ENCODE data around the gene CLP1.
A peak's percentile ranks its signal among the peaks of the same experiment; 100 is the strongest.

CLP1 gene

GRCh38 chr11:57640068-57640800, 17.3 kb upstream of the CLP1 start:
- H3K27ac ChIP-seq: no peak overlapping the region
- TF ChIP-seq, protein P1, sequence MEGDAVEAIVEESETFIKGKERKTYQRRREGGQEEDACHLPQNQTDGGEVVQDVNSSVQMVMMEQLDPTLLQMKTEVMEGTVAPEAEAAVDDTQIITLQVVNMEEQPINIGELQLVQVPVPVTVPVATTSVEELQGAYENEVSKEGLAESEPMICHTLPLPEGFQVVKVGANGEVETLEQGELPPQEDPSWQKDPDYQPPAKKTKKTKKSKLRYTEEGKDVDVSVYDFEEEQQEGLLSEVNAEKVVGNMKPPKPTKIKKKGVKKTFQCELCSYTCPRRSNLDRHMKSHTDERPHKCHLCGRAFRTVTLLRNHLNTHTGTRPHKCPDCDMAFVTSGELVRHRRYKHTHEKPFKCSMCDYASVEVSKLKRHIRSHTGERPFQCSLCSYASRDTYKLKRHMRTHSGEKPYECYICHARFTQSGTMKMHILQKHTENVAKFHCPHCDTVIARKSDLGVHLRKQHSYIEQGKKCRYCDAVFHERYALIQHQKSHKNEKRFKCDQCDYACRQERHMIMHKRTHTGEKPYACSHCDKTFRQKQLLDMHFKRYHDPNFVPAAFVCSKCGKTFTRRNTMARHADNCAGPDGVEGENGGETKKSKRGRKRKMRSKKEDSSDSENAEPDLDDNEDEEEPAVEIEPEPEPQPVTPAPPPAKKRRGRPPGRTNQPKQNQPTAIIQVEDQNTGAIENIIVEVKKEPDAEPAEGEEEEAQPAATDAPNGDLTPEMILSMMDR (IDR thresholded peaks at IDR 0.05): no peak
- no peak for TF ChIP-seq ZFX (IDR thresholded peaks at IDR 0.05; ENCODE audit: borderline replicate concordance)

- TF ChIP-seq ZFX (IDR thresholded peaks at IDR 0.05; ENCODE audit: borderline replicate concordance): no peak
- TF ChIP-seq, protein P1 (IDR thresholded peaks at IDR 0.05): peak; percentile 73
- no peak overlapping the region for H3K27ac ChIP-seq
Observed at GRCh38 chr11:57641011-57641807, 16.4 kb upstream of the CLP1 start.

DNA sequence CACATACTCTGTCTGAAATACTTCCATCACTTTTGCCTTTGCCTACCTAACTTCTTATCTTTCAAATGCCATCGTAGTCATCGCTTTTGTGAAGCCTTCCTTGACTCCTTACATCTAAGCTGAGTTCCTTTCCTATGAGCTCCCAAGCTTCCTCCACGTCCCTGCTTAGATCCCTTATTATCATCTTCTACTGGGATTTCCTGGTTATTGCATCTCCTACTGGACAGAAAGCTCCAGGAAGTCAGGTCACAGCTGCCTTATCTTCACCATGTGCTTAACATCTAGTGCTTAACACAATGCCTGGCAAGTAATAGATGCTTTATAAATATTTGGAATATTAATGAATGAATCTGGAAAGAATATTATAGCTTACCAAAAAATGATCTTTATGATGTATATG, 13.8 kb upstream of the CLP1 start:
- H3K27ac ChIP-seq: no peak overlapping the region
- TF ChIP-seq, protein P1 (IDR thresholded peaks at IDR 0.05): no peak
- no peak for TF ChIP-seq ZFX (IDR thresholded peaks at IDR 0.05; ENCODE audit: borderline replicate concordance)

DNA sequence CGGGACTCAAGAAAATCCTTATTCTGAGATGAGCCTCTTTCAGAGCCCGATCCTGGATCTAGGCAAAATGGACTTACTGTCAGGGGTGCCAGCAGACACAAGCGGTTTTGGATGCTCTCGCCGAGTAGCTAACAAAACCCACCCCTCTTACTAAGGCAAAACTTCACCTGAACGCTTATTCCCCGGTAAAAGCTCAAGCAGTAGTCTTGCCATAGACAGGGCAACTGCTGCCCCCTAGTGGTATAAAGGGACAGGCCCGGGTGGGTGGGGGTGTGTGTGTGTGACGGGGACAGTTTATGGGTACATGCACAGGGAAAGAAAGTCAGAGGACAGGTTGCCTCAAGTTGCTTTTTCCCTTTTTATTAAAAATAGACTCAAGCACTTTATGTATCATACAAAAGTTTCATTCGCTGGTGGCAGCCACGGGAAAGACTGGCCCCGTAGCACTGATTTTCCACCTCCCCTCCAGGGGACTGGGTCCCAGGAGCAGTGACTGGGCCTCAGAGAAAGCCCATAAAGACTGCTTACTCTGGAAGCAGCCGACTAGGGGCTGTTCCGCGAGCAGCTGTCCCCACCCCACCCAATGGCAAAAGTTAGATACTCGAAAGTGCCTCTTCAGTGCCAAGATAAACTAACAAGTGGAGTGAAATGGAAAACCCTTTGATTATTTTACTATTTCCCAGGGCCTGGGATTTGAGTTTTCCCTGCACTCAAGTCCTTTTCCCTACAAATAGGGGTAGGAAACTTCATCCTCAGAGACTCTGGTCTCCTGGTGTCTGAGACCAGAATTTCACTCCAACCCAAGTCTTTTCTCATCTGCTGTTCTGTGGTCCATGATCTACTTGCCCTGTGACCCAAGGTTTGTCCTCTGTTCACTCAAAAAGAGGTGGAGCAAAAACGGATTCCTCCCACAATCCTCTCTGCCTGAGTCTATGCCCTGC, 12.5 kb upstream of the CLP1 start:
- H3K27ac ChIP-seq: no peak overlapping the region

GRCh38 chr11:57645689-57646085, 11.9 kb upstream of the CLP1 start:
- TF ChIP-seq ZFX (IDR thresholded peaks at IDR 0.05; ENCODE audit: borderline replicate concordance): no peak
- TF ChIP-seq, protein P1 (IDR thresholded peaks at IDR 0.05): no peak
- no peak overlapping the region for H3K27ac ChIP-seq

More for the DNA sequence above, 12.5 kb upstream of the CLP1 start:
- TF ChIP-seq ZFX (IDR thresholded peaks at IDR 0.05; ENCODE audit: borderline replicate concordance): no peak
- TF ChIP-seq, protein P1 (IDR thresholded peaks at IDR 0.05): peak; percentile 91

DNA sequence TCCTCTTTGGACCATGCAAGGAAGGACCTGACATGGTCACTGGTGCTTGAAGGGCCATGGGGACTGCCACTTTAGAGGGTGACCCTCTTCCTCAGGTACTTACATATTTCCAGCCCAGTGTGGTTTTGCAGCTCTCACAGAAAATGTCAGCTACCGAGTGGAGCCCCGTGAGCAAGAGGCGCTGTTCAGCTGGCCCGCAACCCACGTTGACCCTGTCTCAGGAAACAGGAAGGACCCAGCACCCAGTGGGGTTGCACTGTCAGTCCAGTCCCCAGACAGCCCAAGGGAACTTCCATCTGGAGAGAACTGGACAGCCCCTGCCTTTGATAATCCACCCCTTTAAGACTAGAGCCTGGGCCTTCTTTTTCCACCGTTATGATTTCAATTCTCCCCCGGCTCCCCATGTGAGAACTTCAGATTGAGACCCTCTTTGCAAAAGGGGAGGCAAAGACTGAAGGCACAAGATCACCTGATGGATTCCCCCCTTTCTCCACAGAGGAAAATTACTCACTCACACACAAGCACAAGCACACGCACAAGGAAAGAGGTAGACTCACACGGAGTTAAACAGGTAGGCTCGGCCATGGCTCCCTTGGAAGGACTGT, 11.3 kb upstream of the CLP1 start:
- no peak for TF ChIP-seq ZFX (IDR thresholded peaks at IDR 0.05; ENCODE audit: borderline replicate concordance)
- TF ChIP-seq, protein P1 (IDR thresholded peaks at IDR 0.05): no peak
- no peak overlapping the region for H3K27ac ChIP-seq
